AG10803 (cell line): ENCODE data around the gene OR5A2.
"Not testable (repeated sequence)": the region's sequence is repeated elsewhere in the genome, so short reads cannot be mapped to it uniquely, and the experiment has no call there.

Experiments
- DNase-seq: peaks from one replicate; pipeline ENCODE4 v3.0.0; 2010; ENCODE audit warnings: low read depth
- H3K4me3 ChIP-seq: 2 replicates; pipeline ENCODE4 v1.5.1; 2011; ENCODE audit warnings: mild to moderate bottlenecking, low read length, control low read depth
- CTCF ChIP-seq: conservative IDR thresholded peaks from 2 replicates; pipeline ENCODE4 v1.5.1; 2011; ENCODE audit warnings: mild to moderate bottlenecking, low read length, control low read depth, inconsistent platforms

Gene OR5A2

GRCh38 chr11:59400461-59401261, 25.6 kb downstream of the OR5A2 start:
- no peak for DNase-seq
- no peak for TF ChIP-seq CTCF
- H3K4me3 ChIP-seq, result no peak overlapping the region

- no peak for TF ChIP-seq CTCF
- DNase-seq, result no peak
- H3K4me3 ChIP-seq, result no peak overlapping the region
These were observed 32.0 kb downstream of the OR5A2 start for GRCh38 chr11:59394186-59394585.

GRCh38 chr11:59380263-59381059, 45.8 kb downstream of the OR5A2 start:
- no peak for DNase-seq
- TF ChIP-seq CTCF, result no peak
- H3K4me3 ChIP-seq, result no peak overlapping the region

GRCh38 chr11:59372324-59372723, 53.9 kb downstream of the OR5A2 start:
- H3K4me3 ChIP-seq, DNase-seq: not testable (repeated sequence)

DNA sequence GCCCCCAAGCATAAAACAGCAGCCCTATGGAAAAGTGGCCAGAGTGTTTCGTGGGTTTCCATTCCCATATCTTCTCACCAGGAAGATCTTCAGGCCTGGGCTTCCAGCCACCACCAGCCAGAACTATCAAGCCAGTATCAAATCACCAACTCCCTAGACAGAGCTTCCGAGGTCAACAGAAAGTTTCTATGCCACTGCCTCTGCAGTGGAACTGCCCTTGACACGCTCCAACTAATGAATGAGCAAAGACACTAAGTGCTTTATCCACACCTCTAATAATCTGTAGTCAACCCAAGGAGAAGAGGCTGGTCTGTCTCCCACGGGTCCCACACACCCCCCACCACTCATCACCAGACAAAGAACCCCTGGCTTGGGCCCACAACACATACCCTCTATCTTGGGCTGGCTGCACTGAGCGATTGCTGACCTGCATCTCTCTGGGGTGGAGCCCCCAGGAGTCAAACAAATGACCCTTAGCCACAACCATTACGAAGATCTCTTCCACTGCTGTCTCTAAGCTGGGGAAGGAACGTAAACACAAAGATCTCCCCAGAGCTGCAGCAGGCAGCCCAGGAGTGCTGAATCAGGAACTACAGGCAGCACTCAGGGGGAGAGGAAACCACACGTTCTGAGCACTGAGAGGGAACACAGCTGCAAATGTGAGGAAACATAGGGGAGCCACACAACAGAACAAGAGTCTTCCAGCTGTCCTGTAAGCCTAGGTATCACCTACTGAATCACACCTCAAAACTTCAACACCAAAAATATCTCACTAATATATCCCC, 57.8 kb downstream of the OR5A2 start:
- no peak for DNase-seq
- no peak for TF ChIP-seq CTCF
- no peak overlapping the region for H3K4me3 ChIP-seq
